Measurements from ENCODE around the gene PRDM15.

Gene PRDM15

GRCh38 chr21:41839387-41840000 is 39.6 kb downstream of the PRDM15 start:
- WGBS = 95% methylated on average over 20 of the region's 21 CpGs

GRCh38 chr21:41837756-41838297 is 41.3 kb downstream of the PRDM15 start:
- Histone ChIP-seq H3K4me2 (ENCODE audit: low read length, poor library complexity, severe bottlenecking) (no peak overlapping the region), H2BK15ac (ENCODE audit: low read depth, poor library complexity, severe bottlenecking) (no peak overlapping the region), H2BK120ac (ENCODE audit: low read depth, low read length) (no peak overlapping the region), H3K9me3 (ENCODE audit: control insufficient read depth, low read length) (peaks cover 18% of the 10 kb centered on the region), H3K27ac (ENCODE audit: low read length, poor library complexity, severe bottlenecking) (no peak overlapping the region), H3K27me3 (ENCODE audit: control insufficient read depth in 1 of 2, insufficient read depth in 1 of 2, low read length in 2 of 2) (no peaks in the 10 kb centered on the region), H3K18ac (ENCODE audit: low read depth in 1 of 2, low read length in 2 of 2) (no peak overlapping the region), H3K14ac (ENCODE audit: low read length in 2 of 2) (no peak overlapping the region), H3K4ac (ENCODE audit: low read depth in 1 of 2, low read length in 2 of 2) (no peak overlapping the region), H2AFZ (ENCODE audit: low read depth, low read length) (no peak overlapping the region), H2AK5ac (ENCODE audit: low read length, severe bottlenecking) (no peak overlapping the region), H3K4me3 (ENCODE audit: insufficient read depth in 1 of 2, low read depth in 1 of 2, low read length in 2 of 2) (no peak overlapping the region), H3K9ac (ENCODE audit: low read length) (no peak overlapping the region), H2BK5ac (ENCODE audit: low read depth, low read length, poor library complexity, severe bottlenecking) (no peak overlapping the region), H3K23ac (ENCODE audit: low read length in 2 of 2) (no peak overlapping the region), H4K8ac (ENCODE audit: low read length) (no peak overlapping the region), H3K36me3 (ENCODE audit: control insufficient read depth in 1 of 2, insufficient read depth in 2 of 2, low read depth in 1 of 2, low read length in 2 of 2) (peaks cover 49 to 55% of the 10 kb centered on the region in 2 experiments), H3K79me1 (replicated peaks; ENCODE audit: low read length, poor library complexity, severe bottlenecking) (peaks cover 2% of the 10 kb centered on the region), H4K91ac (ENCODE audit: low read length) (no peak overlapping the region), H2BK12ac (ENCODE audit: low read length in 2 of 2) (no peak overlapping the region), H3K4me1 (ENCODE audit: control insufficient read depth, insufficient read depth, low read depth, low read length) (no peaks in the 10 kb centered on the region)
- DNase-seq = no peak
- 96% methylated on average over 7 of the region's 7 CpGs for WGBS

More at GRCh38 chr21:41839387-41840000, 39.6 kb downstream of the PRDM15 start:
- H2AK5ac ChIP-seq (ENCODE audit: low read length, severe bottlenecking) = no peak overlapping the region
- no peak overlapping the region for H3K4me2 ChIP-seq (ENCODE audit: low read length, poor library complexity, severe bottlenecking)
- peaks cover 18% of the 10 kb centered on the region for H3K9me3 ChIP-seq (ENCODE audit: control insufficient read depth, low read length)
- H3K14ac ChIP-seq (ENCODE audit: low read length in 2 of 2) = no peak overlapping the region
- no peaks in the 10 kb centered on the region for H3K27me3 ChIP-seq (ENCODE audit: control insufficient read depth in 1 of 2, insufficient read depth in 1 of 2, low read length in 2 of 2)
- H3K27ac ChIP-seq (ENCODE audit: low read length, poor library complexity, severe bottlenecking) = no peak overlapping the region
- no peak overlapping the region for H2AFZ ChIP-seq (ENCODE audit: low read depth, low read length)
- H3K18ac ChIP-seq (ENCODE audit: low read depth in 1 of 2, low read length in 2 of 2) = no peak overlapping the region
- no peak for DNase-seq
- H3K4me1 ChIP-seq (ENCODE audit: control insufficient read depth, insufficient read depth, low read depth, low read length) = no peaks in the 10 kb centered on the region
- H3K79me1 ChIP-seq (replicated peaks; ENCODE audit: low read length, poor library complexity, severe bottlenecking) = no peaks in the 10 kb centered on the region
- H3K9ac ChIP-seq (ENCODE audit: low read length) = no peak overlapping the region
- H2BK15ac ChIP-seq (ENCODE audit: low read depth, poor library complexity, severe bottlenecking) = no peak overlapping the region
- no peak overlapping the region for H3K23ac ChIP-seq (ENCODE audit: low read length in 2 of 2)
- no peak overlapping the region for H2BK120ac ChIP-seq (ENCODE audit: low read depth, low read length)
- peaks cover 37 to 49% of the 10 kb centered on the region in 2 experiments for H3K36me3 ChIP-seq (ENCODE audit: control insufficient read depth in 1 of 2, insufficient read depth in 2 of 2, low read depth in 1 of 2, low read length in 2 of 2)
- no peak overlapping the region for H2BK5ac ChIP-seq (ENCODE audit: low read depth, low read length, poor library complexity, severe bottlenecking)
- no peak overlapping the region for H2BK12ac ChIP-seq (ENCODE audit: low read length in 2 of 2)
- H4K91ac ChIP-seq (ENCODE audit: low read length) = no peak overlapping the region
- H4K8ac ChIP-seq (ENCODE audit: low read length) = no peak overlapping the region
- no peak overlapping the region for H3K4ac ChIP-seq (ENCODE audit: low read depth in 1 of 2, low read length in 2 of 2)
- no peak overlapping the region for H3K4me3 ChIP-seq (ENCODE audit: insufficient read depth in 1 of 2, low read depth in 1 of 2, low read length in 2 of 2)

GRCh38 chr21:41836166-41837015 is 42.8 kb downstream of the PRDM15 start:
- no peak overlapping the region for H3K18ac ChIP-seq (ENCODE audit: low read depth in 1 of 2, low read length in 2 of 2)
- H2AK5ac ChIP-seq (ENCODE audit: low read length, severe bottlenecking) = no peak overlapping the region
- H3K9me3 ChIP-seq (ENCODE audit: control insufficient read depth, low read length) = peaks cover 12% of the 10 kb centered on the region
- peaks cover 59 to 61% of the 10 kb centered on the region in 2 experiments for H3K36me3 ChIP-seq (ENCODE audit: control insufficient read depth in 1 of 2, insufficient read depth in 2 of 2, low read depth in 1 of 2, low read length in 2 of 2)
- H3K14ac ChIP-seq (ENCODE audit: low read length in 2 of 2) = no peak overlapping the region
- no peak overlapping the region for H3K9ac ChIP-seq (ENCODE audit: low read length)
- no peak overlapping the region for H2BK5ac ChIP-seq (ENCODE audit: low read depth, low read length, poor library complexity, severe bottlenecking)
- H3K4me1 ChIP-seq (ENCODE audit: control insufficient read depth, insufficient read depth, low read depth, low read length) = peaks cover 2% of the 10 kb centered on the region
- 94% methylated on average over 32 of the region's 32 CpGs for WGBS
- H2AFZ ChIP-seq (ENCODE audit: low read depth, low read length) = no peak overlapping the region
- no peak overlapping the region for H3K4ac ChIP-seq (ENCODE audit: low read depth in 1 of 2, low read length in 2 of 2)
- no peak overlapping the region for H3K27ac ChIP-seq (ENCODE audit: low read length, poor library complexity, severe bottlenecking)
- no peaks in the 10 kb centered on the region for H3K27me3 ChIP-seq (ENCODE audit: control insufficient read depth in 1 of 2, insufficient read depth in 1 of 2, low read length in 2 of 2)
- no peak overlapping the region for H4K91ac ChIP-seq (ENCODE audit: low read length)
- H2BK120ac ChIP-seq (ENCODE audit: low read depth, low read length) = no peak overlapping the region
- no peak overlapping the region for H4K8ac ChIP-seq (ENCODE audit: low read length)
- no peak overlapping the region for H3K4me3 ChIP-seq (ENCODE audit: insufficient read depth in 1 of 2, low read depth in 1 of 2, low read length in 2 of 2)
- H2BK15ac ChIP-seq (ENCODE audit: low read depth, poor library complexity, severe bottlenecking) = no peak overlapping the region
- H3K4me2 ChIP-seq (ENCODE audit: low read length, poor library complexity, severe bottlenecking) = no peak overlapping the region
- no peak overlapping the region for H3K23ac ChIP-seq (ENCODE audit: low read length in 2 of 2)
- peaks cover 4% of the 10 kb centered on the region for H3K79me1 ChIP-seq (replicated peaks; ENCODE audit: low read length, poor library complexity, severe bottlenecking)
- no peak for DNase-seq
- H2BK12ac ChIP-seq (ENCODE audit: low read length in 2 of 2) = no peak overlapping the region

- Histone ChIP-seq H3K36me3 (ENCODE audit: control insufficient read depth in 1 of 2, insufficient read depth in 2 of 2, low read depth in 1 of 2, low read length in 2 of 2) (peaks cover 54 to 67% of the 10 kb centered on the region in 2 experiments), H3K9me3 (ENCODE audit: control insufficient read depth, low read length) (peaks cover 5% of the 10 kb centered on the region), H3K27ac (ENCODE audit: low read length, poor library complexity, severe bottlenecking) (no peak overlapping the region), H2AK5ac (ENCODE audit: low read length, severe bottlenecking) (no peak overlapping the region), H3K23ac (ENCODE audit: low read length in 2 of 2) (no peak overlapping the region), H3K14ac (ENCODE audit: low read length in 2 of 2) (no peak overlapping the region), H3K27me3 (ENCODE audit: control insufficient read depth in 1 of 2, insufficient read depth in 1 of 2, low read length in 2 of 2) (no peaks in the 10 kb centered on the region), H3K9ac (ENCODE audit: low read length) (no peak overlapping the region), H3K4me2 (ENCODE audit: low read length, poor library complexity, severe bottlenecking) (no peak overlapping the region), H3K79me1 (replicated peaks; ENCODE audit: low read length, poor library complexity, severe bottlenecking) (peaks cover 4% of the 10 kb centered on the region), H2BK12ac (ENCODE audit: low read length in 2 of 2) (no peak overlapping the region), H2BK15ac (ENCODE audit: low read depth, poor library complexity, severe bottlenecking) (no peak overlapping the region), H3K4me3 (ENCODE audit: insufficient read depth in 1 of 2, low read depth in 1 of 2, low read length in 2 of 2) (no peak overlapping the region), H3K4me1 (ENCODE audit: control insufficient read depth, insufficient read depth, low read depth, low read length) (peaks cover 2% of the 10 kb centered on the region), H3K4ac (ENCODE audit: low read depth in 1 of 2, low read length in 2 of 2) (no peak overlapping the region), H3K18ac (ENCODE audit: low read depth in 1 of 2, low read length in 2 of 2) (no peak overlapping the region), H4K8ac (ENCODE audit: low read length) (no peak overlapping the region), H4K91ac (ENCODE audit: low read length) (no peak overlapping the region), H2BK5ac (ENCODE audit: low read depth, low read length, poor library complexity, severe bottlenecking) (no peak overlapping the region), H2BK120ac (ENCODE audit: low read depth, low read length) (no peak overlapping the region), H2AFZ (ENCODE audit: low read depth, low read length) (no peak overlapping the region)
- 92% methylated on average over 7 of the region's 10 CpGs for WGBS
- DNase-seq = no peak
Measured at GRCh38 chr21:41835711-41836154, 43.4 kb downstream of the PRDM15 start.

All from mesenchymal stem cell (in vitro differentiated cells and primary cell).